Measurements from ENCODE around the gene DNPH1.

The DNPH1 gene

GRCh38 chr6:43175676-43176422 lies 53.4 kb downstream of the DNPH1 start:
- in situ Hi-C loops (cut with HindIII; ENCODE audit: low sequenced_read_pairs) = no loop called here
- no peak for TF ChIP-seq CTCF (IDR thresholded peaks at IDR 0.05; ENCODE audit: low read depth, low read length)
- H3K4me3 ChIP-seq (ENCODE audit: low read depth, low read length) = no peak overlapping the region
- no peak for DNase-seq (ENCODE audit: low read depth, low spot score)

Data from astrocyte of the spinal cord (primary cell).